Measurements from ENCODE around the gene NRXN2. TPM values are rescaled to one million over a fixed set of nuclear protein-coding genes. Genes with fewer than 3 reads are reported as not detected.

The NRXN2 gene
- total RNA-seq, 1 donor from 2014 or later, result 50.4 TPM

DNA sequence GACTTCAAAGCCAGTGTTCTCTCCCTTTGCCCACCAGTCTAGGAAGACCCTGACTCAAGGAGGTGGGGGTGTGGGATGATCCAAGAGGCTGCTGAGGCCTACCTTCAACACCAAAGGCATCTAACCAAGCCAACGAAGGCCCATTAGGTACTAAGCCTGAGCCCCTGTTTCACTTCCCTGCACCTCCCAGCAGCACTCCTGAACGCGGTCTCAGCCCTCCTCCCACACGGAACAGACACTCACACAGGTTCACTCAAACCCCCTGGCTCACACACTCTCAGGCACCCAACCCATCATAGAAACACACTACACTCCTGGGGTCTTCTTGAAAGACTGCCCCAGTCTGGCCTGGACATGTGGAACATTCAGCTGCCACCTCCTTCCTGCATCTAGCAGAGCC lies 91.3 kb downstream of the NRXN2 start:
- no peak overlapping the region for H3K4me3 Mint-ChIP-seq (ENCODE audit: unreplicated experiment)
- H3K36me3 Mint-ChIP-seq (ENCODE audit: unreplicated experiment), result no peaks in the 10 kb centered on the region
- H3K27me3 Mint-ChIP-seq (ENCODE audit: unreplicated experiment), result peaks cover 26% of the 10 kb centered on the region
- peak overlapping the region; percentile 8 for H3K27ac Mint-ChIP-seq (ENCODE audit: unreplicated experiment)
- TF ChIP-seq, protein P1, sequence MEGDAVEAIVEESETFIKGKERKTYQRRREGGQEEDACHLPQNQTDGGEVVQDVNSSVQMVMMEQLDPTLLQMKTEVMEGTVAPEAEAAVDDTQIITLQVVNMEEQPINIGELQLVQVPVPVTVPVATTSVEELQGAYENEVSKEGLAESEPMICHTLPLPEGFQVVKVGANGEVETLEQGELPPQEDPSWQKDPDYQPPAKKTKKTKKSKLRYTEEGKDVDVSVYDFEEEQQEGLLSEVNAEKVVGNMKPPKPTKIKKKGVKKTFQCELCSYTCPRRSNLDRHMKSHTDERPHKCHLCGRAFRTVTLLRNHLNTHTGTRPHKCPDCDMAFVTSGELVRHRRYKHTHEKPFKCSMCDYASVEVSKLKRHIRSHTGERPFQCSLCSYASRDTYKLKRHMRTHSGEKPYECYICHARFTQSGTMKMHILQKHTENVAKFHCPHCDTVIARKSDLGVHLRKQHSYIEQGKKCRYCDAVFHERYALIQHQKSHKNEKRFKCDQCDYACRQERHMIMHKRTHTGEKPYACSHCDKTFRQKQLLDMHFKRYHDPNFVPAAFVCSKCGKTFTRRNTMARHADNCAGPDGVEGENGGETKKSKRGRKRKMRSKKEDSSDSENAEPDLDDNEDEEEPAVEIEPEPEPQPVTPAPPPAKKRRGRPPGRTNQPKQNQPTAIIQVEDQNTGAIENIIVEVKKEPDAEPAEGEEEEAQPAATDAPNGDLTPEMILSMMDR (IDR thresholded peaks at IDR 0.05; ENCODE audit: partially characterized antibody, unreplicated experiment), result no peak
- no peak for DNase-seq
- H3K4me1 Mint-ChIP-seq (ENCODE audit: low read depth, unreplicated experiment), result peaks cover 36% of the 10 kb centered on the region
- H3K9me3 Mint-ChIP-seq (ENCODE audit: unreplicated experiment), result peaks cover 11% of the 10 kb centered on the region

GRCh38 chr11:64629796-64630562 lies 93.0 kb downstream of the NRXN2 start:
- TF ChIP-seq, protein P1 (IDR thresholded peaks at IDR 0.05; ENCODE audit: partially characterized antibody, unreplicated experiment), result no peak
- no peak overlapping the region for H3K4me3 Mint-ChIP-seq (ENCODE audit: unreplicated experiment)
- H3K27ac Mint-ChIP-seq (ENCODE audit: unreplicated experiment), result no peak overlapping the region
- peaks cover 11% of the 10 kb centered on the region for H3K9me3 Mint-ChIP-seq (ENCODE audit: unreplicated experiment)
- peak; percentile 63 for DNase-seq
- H3K4me1 Mint-ChIP-seq (ENCODE audit: low read depth, unreplicated experiment), result peaks cover 31% of the 10 kb centered on the region
- no peaks in the 10 kb centered on the region for H3K36me3 Mint-ChIP-seq (ENCODE audit: unreplicated experiment)
- peaks cover 23% of the 10 kb centered on the region for H3K27me3 Mint-ChIP-seq (ENCODE audit: unreplicated experiment)

GRCh38 chr11:64629103-64629502 lies 93.9 kb downstream of the NRXN2 start:
- TF ChIP-seq, protein P1 (IDR thresholded peaks at IDR 0.05; ENCODE audit: partially characterized antibody, unreplicated experiment), result no peak
- H3K27ac Mint-ChIP-seq (ENCODE audit: unreplicated experiment), result no peak overlapping the region
- no peak for DNase-seq
- H3K36me3 Mint-ChIP-seq (ENCODE audit: unreplicated experiment), result no peaks in the 10 kb centered on the region
- H3K27me3 Mint-ChIP-seq (ENCODE audit: unreplicated experiment), result peaks cover 21% of the 10 kb centered on the region
- H3K4me3 Mint-ChIP-seq (ENCODE audit: unreplicated experiment), result peak overlapping the region; percentile 1
- peaks cover 7% of the 10 kb centered on the region for H3K9me3 Mint-ChIP-seq (ENCODE audit: unreplicated experiment)
- peaks cover 28% of the 10 kb centered on the region for H3K4me1 Mint-ChIP-seq (ENCODE audit: low read depth, unreplicated experiment)

GRCh38 chr11:64628596-64628995 lies 94.4 kb downstream of the NRXN2 start:
- peaks cover 20% of the 10 kb centered on the region for H3K27me3 Mint-ChIP-seq (ENCODE audit: unreplicated experiment)

DNA sequence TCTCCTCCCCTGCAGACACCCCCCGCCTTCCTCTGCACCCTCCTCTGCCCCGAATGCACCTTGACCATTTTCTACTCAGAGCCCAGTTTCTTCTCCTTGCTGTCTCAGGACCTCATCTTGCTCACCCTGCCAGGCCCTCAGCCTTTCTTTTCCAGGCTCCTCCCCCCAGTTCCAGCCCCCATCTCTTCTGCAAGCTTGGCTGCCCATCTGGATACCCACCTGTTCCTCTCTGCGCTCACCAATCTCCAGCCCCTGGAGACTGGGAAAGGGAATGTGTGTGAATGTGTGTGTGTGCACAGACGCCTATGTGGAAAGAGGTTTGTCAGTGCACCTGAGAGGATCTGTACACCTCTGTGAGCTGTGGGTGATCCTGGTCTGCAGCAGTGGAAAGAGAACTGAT lies 95.6 kb downstream of the NRXN2 start:
- Mint-ChIP-seq H3K36me3 (ENCODE audit: unreplicated experiment) (no peaks in the 10 kb centered on the region), H3K4me1 (ENCODE audit: low read depth, unreplicated experiment) (peaks cover 26% of the 10 kb centered on the region), H3K4me3 (ENCODE audit: unreplicated experiment) (no peak overlapping the region), H3K9me3 (ENCODE audit: unreplicated experiment) (peaks cover 7% of the 10 kb centered on the region), H3K27ac (ENCODE audit: unreplicated experiment) (peak overlapping the region; percentile 55), H3K27me3 (ENCODE audit: unreplicated experiment) (peaks cover 21% of the 10 kb centered on the region)
- no peak for DNase-seq
- TF ChIP-seq, protein P1 (IDR thresholded peaks at IDR 0.05; ENCODE audit: partially characterized antibody, unreplicated experiment), result no peak

More at GRCh38 chr11:64628596-64628995, 94.4 kb downstream of the NRXN2 start:
- TF ChIP-seq, protein P1 (IDR thresholded peaks at IDR 0.05; ENCODE audit: partially characterized antibody, unreplicated experiment), result no peak
- Mint-ChIP-seq H3K27ac (ENCODE audit: unreplicated experiment) (no peak overlapping the region), H3K4me3 (ENCODE audit: unreplicated experiment) (no peak overlapping the region), H3K4me1 (ENCODE audit: low read depth, unreplicated experiment) (peaks cover 28% of the 10 kb centered on the region), H3K9me3 (ENCODE audit: unreplicated experiment) (peaks cover 7% of the 10 kb centered on the region), H3K36me3 (ENCODE audit: unreplicated experiment) (no peaks in the 10 kb centered on the region)
- no peak for DNase-seq
